Measurements from ENCODE around the gene SAFB2. TPM values are rescaled to one million over a fixed set of nuclear protein-coding genes. Genes with fewer than 3 reads are reported as not detected.

SAFB2 gene
- total and polyA plus RNA-seq, 2 of the 13 experiments (the other 11 are each of a cell fraction or from before 2014, with no cell fraction given): 11.2 to 31.5 TPM

- TF ChIP-seq ZBTB33 (CRISPR knock-in tag; IDR thresholded peaks at IDR 0.05) (0 out of 2 replicates have a peak, but pooled peaks have one; percentile 10), TFDP1 (CRISPR knock-in tag; IDR thresholded peaks at IDR 0.05; ENCODE audit: borderline replicate concordance) (peak; percentile 84), ELF4 (CRISPR knock-in tag; IDR thresholded peaks at IDR 0.05; ENCODE audit: borderline replicate concordance) (peak; percentile 84; the same call in 1 of the 2 replicates), EP300 (IDR thresholded peaks at IDR 0.05; ENCODE audit: low read depth in 2 of 2, low read length in 2 of 2) (no peak), EP300 (CRISPR knock-in tag; IDR thresholded peaks at IDR 0.05; ENCODE audit: borderline replicate concordance) (no peak), E2F1 (CRISPR knock-in tag; IDR thresholded peaks at IDR 0.05) (peak; percentile 96), ZNF558 (CRISPR knock-in tag; IDR thresholded peaks at IDR 0.05; ENCODE audit: borderline replicate concordance) (no peak), FIP1L1 (IDR thresholded peaks at IDR 0.05; ENCODE audit: borderline replicate concordance, insufficient read depth, low read depth, low read length) (no peak), HNF4A (CRISPR knock-in tag; IDR thresholded peaks at IDR 0.05) (peak; percentile 32; the same call in 1 of the 2 replicates), NFATC3 (CRISPR knock-in tag; IDR thresholded peaks at IDR 0.05) (no peak), JDP2 (CRISPR knock-in tag; IDR thresholded peaks at IDR 0.05; ENCODE audit: borderline replicate concordance) (no peak), SUZ12 (IDR thresholded peaks at IDR 0.05; ENCODE audit: low read depth, low read length) (no peak), ATM (IDR thresholded peaks at IDR 0.05; ENCODE audit: borderline replicate concordance) (no peak), ZBTB10 (CRISPR knock-in tag; IDR thresholded peaks at IDR 0.05; ENCODE audit: borderline replicate concordance) (no peak), MAZ (IDR thresholded peaks at IDR 0.05; ENCODE audit: borderline replicate concordance, low read depth, low read length) (peak; percentile 43; the same call in 1 of the 2 replicates), MAZ (CRISPR knock-in tag; IDR thresholded peaks at IDR 0.05; ENCODE audit: low read depth) (peak; percentile 89), DDIT3 (CRISPR knock-in tag; IDR thresholded peaks at IDR 0.05) (no peak), HNRNPK (IDR thresholded peaks at IDR 0.05; ENCODE audit: low read depth, low read length, poor library complexity, severe bottlenecking) (peak; percentile 7), ZNF784 (CRISPR knock-in tag; IDR thresholded peaks at IDR 0.05; ENCODE audit: borderline replicate concordance) (peak; percentile 55; the same call in 1 of the 2 replicates)
These were observed at the start of gene SAFB2, which contains the start of gene SAFB (continued) for GRCh38 chr19:5622465-5623396.
